HG03469 (cell line): ENCODE results near the gene AGBL1.

ENCODE experiments used
- ATAC-seq: cut with Tn5 transposase; IDR thresholded peaks from one replicate; pipeline ENCODE4 v1.9.1; 2021; ENCODE audit warnings: mild to moderate bottlenecking, moderate library complexity, moderate number of reproducible peaks; ENCODE audit not compliant: unreplicated experiment

AGBL1 gene

GRCh38 chr15:86676002-86676401 lies 596.3 kb downstream of the AGBL1 start:
- no peak for ATAC-seq

- no peak for ATAC-seq
These were observed 597.6 kb downstream of the AGBL1 start for GRCh38 chr15:86677278-86677677.

- ATAC-seq = no peak
These were observed 605.6 kb downstream of the AGBL1 start for GRCh38 chr15:86685263-86685662.

- ATAC-seq = no peak
These were observed 609.3 kb downstream of the AGBL1 start for GRCh38 chr15:86689006-86689405.

GRCh38 chr15:86690566-86690965 lies 610.9 kb downstream of the AGBL1 start:
- no peak for ATAC-seq

- no peak for ATAC-seq
These were observed 611.5 kb downstream of the AGBL1 start for GRCh38 chr15:86691091-86691663.

- no peak for ATAC-seq
These were observed 621.4 kb downstream of the AGBL1 start for GRCh38 chr15:86700864-86701610.

- ATAC-seq = no peak
These were observed 621.9 kb downstream of the AGBL1 start for GRCh38 chr15:86701611-86701963.

- no peak for ATAC-seq
These were observed 627.1 kb downstream of the AGBL1 start for GRCh38 chr15:86706813-86707212.

- ATAC-seq = no peak
These were observed 631.8 kb downstream of the AGBL1 start for GRCh38 chr15:86711476-86711875.

GRCh38 chr15:86714241-86714640 lies 634.6 kb downstream of the AGBL1 start:
- no peak for ATAC-seq

DNA sequence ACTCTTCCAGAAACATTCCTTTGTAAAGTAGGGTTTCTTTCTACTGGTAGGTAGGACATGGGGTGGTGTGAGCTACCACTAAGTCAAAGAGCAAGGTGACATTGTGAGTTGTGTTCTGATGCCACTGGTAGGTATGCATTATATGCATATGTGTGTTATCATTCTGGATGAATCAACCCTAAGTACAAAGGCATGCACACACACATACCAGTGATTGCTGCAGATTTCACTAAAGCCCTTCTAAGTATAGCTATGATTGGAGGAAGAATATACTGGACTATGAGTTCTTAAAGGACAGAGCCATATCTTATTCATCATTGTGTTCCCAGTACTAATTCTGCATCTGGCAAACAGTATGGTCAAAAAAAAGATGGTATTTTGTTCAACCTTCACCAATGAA lies 646.0 kb downstream of the AGBL1 start:
- ATAC-seq = no peak

DNA sequence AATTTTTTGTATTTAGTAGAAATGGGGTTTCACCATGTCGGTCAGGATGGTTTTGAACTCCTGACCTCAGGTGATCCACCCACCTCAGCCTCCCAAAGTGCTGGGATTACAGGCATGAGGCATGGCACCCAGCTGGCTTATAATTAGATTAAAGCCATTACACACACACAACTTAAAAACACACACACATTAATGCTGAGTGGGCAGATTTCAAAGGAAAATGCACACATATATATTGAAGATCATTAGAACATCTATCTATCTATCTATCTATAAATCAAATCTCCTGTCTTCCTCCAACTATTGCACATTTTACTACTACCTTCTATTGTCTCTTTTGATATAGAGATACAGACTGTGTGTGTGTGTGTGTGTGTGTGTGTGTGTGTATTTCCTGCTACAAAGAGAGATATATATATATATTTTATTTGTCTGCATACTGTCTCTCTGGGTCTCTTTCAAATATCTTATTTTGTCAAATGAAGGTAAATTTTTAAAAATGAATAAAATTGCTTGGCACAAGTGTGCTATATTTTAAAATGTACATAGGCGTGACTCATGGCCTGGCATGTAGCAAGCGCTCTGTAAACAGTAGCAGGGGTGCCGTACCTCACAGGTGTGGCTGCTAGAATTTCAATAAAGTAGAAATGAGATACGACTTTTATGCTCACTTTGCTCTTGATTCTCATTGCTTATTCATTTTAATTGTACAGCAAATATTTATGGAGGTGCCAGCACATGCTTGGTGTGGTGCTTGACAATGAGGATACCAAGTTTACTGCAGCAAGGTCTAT lies 655.8 kb downstream of the AGBL1 start:
- ATAC-seq = no peak

- ATAC-seq = no peak
These were observed 662.2 kb downstream of the AGBL1 start for GRCh38 chr15:86741917-86742316.

DNA sequence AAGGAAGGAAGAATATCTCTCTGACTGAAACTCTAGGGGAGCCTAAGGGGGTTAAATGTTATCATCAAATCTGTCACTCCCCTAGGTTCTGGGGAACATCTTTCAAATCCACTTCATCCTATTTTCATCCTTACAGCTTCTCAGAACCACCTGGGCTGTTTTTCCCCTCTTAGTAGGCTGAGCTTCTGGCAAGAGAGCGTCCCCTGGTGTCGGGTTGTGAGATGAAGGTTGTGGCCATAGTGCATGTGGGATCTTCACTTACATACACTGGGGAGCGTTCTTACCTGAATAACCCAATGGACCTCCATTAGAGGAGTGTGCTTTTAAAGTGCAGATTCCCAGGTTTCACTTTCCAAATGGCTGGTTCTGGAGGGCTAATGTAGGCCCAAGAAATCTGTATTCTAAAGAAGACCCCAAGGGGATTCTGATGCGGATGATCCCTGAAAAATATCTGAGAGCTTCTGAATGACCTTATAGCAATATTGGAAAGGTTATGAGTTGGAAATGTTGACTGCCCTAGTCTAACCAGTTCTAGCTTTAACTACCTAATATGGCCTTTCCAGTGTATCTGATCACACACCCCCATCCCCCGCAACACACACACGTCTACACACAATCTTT lies 663.7 kb downstream of the AGBL1 start:
- no peak for ATAC-seq

GRCh38 chr15:86744198-86744780 lies 664.6 kb downstream of the AGBL1 start:
- no peak for ATAC-seq

- ATAC-seq = no peak
These were observed 671.4 kb downstream of the AGBL1 start for GRCh38 chr15:86751116-86751515.

DNA sequence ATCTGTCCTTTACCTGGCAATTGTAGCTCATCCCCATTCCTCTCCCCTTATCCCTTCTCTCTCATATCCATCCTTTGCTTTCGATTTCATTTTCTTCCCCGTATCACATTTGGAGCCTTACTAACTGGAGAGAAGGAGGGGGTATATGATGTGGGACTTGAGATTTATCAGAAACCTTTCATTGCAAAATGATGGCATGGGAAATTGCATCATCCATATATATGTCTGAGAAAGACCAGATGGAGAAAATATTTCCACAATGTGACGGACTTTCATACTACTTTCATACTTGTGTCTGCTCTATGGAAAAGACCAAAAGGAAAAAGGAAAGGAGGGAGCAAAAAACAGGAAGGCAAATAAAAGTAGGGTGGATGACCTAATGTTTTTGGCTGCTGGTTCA lies 675.2 kb downstream of the AGBL1 start:
- no peak for ATAC-seq

- no peak for ATAC-seq
These were observed 677.0 kb downstream of the AGBL1 start for GRCh38 chr15:86756688-86757087.

DNA sequence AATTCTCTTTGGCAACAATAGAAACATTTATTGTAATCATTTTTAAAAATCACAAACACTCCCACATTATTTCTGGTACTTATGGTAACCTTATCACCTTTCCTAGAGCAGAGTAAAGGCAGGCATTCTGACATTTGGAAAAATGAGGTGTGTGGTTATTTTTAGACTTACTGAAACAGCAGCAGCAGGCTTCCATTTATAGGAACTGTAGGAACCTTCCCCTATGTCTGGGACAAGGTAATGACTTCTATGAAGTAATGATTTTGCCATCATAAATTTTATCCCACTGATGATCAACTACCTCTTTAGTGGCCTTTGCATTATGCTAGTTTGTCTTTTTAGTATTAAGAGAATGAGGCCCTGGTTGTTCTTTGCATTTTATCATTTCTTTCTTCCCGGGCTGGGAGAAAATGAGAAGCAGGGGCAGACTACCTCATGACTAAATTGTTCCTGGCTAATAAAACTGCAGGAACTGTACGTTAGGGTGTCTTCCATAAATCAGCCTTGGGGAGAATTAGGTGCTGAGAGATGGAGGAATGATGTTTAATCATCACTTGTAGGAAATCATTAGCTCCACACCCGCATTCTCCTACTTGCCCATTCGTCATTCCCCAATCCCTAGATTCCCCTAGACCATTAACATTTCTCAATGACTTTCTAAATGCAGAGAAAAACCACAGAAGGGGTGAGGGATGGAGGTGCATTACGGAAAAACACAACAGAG lies 680.3 kb downstream of the AGBL1 start:
- no peak for ATAC-seq

- no peak for ATAC-seq
These were observed 683.2 kb downstream of the AGBL1 start for GRCh38 chr15:86762874-86763273.
